Fibroblast of lung (primary cell): ENCODE measurements around the gene ZCCHC4. TPM values are rescaled to one million over a fixed set of nuclear protein-coding genes. Genes with fewer than 3 reads are reported as not detected.

ENCODE experiments used
- DNase-seq, 2 donors: peaks; one replicate each; pipeline versions ENCODE4 v3.0.0 to v3.0.0-alpha.2; 2010; ENCODE audit warnings: low read depth in 2 of 2
- H2AFZ ChIP-seq: 2 replicates; pipeline ENCODE4 v1.5.1; 2012; ENCODE audit warnings: low read length, control low read depth, inconsistent platforms
- H3K27ac ChIP-seq: 2 replicates; pipeline ENCODE4 v1.5.1; 2011; ENCODE audit warnings: low read length, control low read depth; ENCODE audit not compliant: insufficient read depth
- H3K27me3 ChIP-seq: 2 replicates; pipeline ENCODE4 v1.5.1; 2011; ENCODE audit warnings: mild to moderate bottlenecking, low read length; ENCODE audit not compliant: control insufficient read depth, insufficient read depth
- H3K36me3 ChIP-seq: 2 replicates; pipeline ENCODE4 v1.5.1; 2011; ENCODE audit warnings: low read length; ENCODE audit not compliant: control insufficient read depth, insufficient read depth
- H3K4me1 ChIP-seq: 2 replicates; pipeline ENCODE4 v1.5.1; 2011; ENCODE audit warnings: low read length; ENCODE audit not compliant: control insufficient read depth, insufficient read depth; ENCODE audit errors: extremely low read depth
- H3K4me2 ChIP-seq: 2 replicates; pipeline ENCODE4 v1.5.1; 2011; ENCODE audit warnings: low read length, control low read depth; ENCODE audit not compliant: insufficient read depth; ENCODE audit errors: extremely low read depth
- H3K4me3 ChIP-seq, 4 experiments: fragments of 200-600 bp in 1 of 4; sonication (generic) in 1 of 4; replicated peaks in 1 of 4; 2 replicates each; pipeline ENCODE4 v1.5.1; 2011 to 2016; ENCODE audit warnings: low read length in 4 of 4, low read depth in 3 of 4, mild to moderate bottlenecking in 3 of 4, control low read depth in 2 of 4, inconsistent platforms in 1 of 4, mixed read lengths in 1 of 4; ENCODE audit not compliant: insufficient read depth in 1 of 4; ENCODE audit errors: control extremely low read depth in 1 of 4
- H3K79me2 ChIP-seq: 2 replicates; pipeline ENCODE4 v1.5.1; 2012; ENCODE audit warnings: mild to moderate bottlenecking, low read length, inconsistent platforms; ENCODE audit not compliant: control insufficient read depth, insufficient read depth
- H3K9ac ChIP-seq: 2 replicates; pipeline ENCODE4 v1.5.1; 2011; ENCODE audit warnings: mild to moderate bottlenecking, low read length, control low read depth; ENCODE audit not compliant: insufficient read depth
- H3K9me3 ChIP-seq: 2 replicates; pipeline ENCODE4 v1.5.1; 2012; ENCODE audit warnings: low read depth, low read length; ENCODE audit not compliant: control insufficient read depth, insufficient read depth
- H4K20me1 ChIP-seq: 2 replicates; pipeline ENCODE4 v1.5.1; 2011; ENCODE audit warnings: low read length; ENCODE audit not compliant: control insufficient read depth, insufficient read depth; ENCODE audit errors: extremely low read depth
- EZH2 ChIP-seq: IDR thresholded peaks from 2 replicates; pipeline ENCODE4 v1.5.1; 2012; ENCODE audit warnings: low read length, control low read depth, mild to moderate bottlenecking; ENCODE audit errors: missing control alignments
- polyA plus RNA-seq, 2 donors: library from polyadenylated mRNA; depleted of rRNA in 1 of 2; stranded (reverse) in 1 of 2; unstranded in 1 of 2; fragments of >200 nt; gene quantifications; 2 replicates each; pipeline ENCODE4 v1.2.1, GENCODE V29; 2011 to 2012; ENCODE audit warnings: missing spikeins in 1 of 2
- total RNA-seq: library from RNA; depleted of rRNA; stranded (reverse); fragments of >200 nt; gene quantifications from 2 replicates; pipeline ENCODE4 v1.2.1, GENCODE V29; 2014
- TF ChIP-seq, protein P1 (sequence below), 2 donors: IDR thresholded peaks in 1 of 2; conservative IDR thresholded peaks in 1 of 2; 1 replicate in 1 of 2; 2 replicates in 1 of 2; pipeline ENCODE4 v1.5.1; 2011 to 2012; ENCODE audit warnings: low read length in 2 of 2, control low read depth in 1 of 2, inconsistent platforms in 1 of 2, low read depth in 1 of 2, mild to moderate bottlenecking in 1 of 2

Gene ZCCHC4
- total and polyA plus RNA-seq, 2 donors (not counting 1 experiment from before 2014, with no cell fraction given) = 15.5 to 15.6 TPM

- Histone ChIP-seq H3K4me2 (no peak overlapping the region), H3K9ac (no peak overlapping the region), H3K4me3 (no peak overlapping the region), H3K36me3 (peaks cover 4% of the 10 kb centered on the region), H3K27ac (no peak overlapping the region), H3K79me2 (no peaks in the 10 kb centered on the region), H4K20me1 (no peaks in the 10 kb centered on the region), H3K9me3 (no peaks in the 10 kb centered on the region), H3K27me3 (no peaks in the 10 kb centered on the region), H3K4me1 (no peaks in the 10 kb centered on the region), H2AFZ (no peak overlapping the region)
- DNase-seq = no peak
- TF ChIP-seq, protein P1, sequence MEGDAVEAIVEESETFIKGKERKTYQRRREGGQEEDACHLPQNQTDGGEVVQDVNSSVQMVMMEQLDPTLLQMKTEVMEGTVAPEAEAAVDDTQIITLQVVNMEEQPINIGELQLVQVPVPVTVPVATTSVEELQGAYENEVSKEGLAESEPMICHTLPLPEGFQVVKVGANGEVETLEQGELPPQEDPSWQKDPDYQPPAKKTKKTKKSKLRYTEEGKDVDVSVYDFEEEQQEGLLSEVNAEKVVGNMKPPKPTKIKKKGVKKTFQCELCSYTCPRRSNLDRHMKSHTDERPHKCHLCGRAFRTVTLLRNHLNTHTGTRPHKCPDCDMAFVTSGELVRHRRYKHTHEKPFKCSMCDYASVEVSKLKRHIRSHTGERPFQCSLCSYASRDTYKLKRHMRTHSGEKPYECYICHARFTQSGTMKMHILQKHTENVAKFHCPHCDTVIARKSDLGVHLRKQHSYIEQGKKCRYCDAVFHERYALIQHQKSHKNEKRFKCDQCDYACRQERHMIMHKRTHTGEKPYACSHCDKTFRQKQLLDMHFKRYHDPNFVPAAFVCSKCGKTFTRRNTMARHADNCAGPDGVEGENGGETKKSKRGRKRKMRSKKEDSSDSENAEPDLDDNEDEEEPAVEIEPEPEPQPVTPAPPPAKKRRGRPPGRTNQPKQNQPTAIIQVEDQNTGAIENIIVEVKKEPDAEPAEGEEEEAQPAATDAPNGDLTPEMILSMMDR (conservative IDR thresholded peaks at IDR 0.05 in 1 of 2, IDR thresholded peaks at IDR 0.05 in 1 of 2; ENCODE audit: low read depth in 1 of 2, low read length in 2 of 2) = no peak
- no peak for TF ChIP-seq EZH2
Observed at GRCh38 chr4:25397305-25397704, 84.7 kb downstream of the ZCCHC4 start.

DNA sequence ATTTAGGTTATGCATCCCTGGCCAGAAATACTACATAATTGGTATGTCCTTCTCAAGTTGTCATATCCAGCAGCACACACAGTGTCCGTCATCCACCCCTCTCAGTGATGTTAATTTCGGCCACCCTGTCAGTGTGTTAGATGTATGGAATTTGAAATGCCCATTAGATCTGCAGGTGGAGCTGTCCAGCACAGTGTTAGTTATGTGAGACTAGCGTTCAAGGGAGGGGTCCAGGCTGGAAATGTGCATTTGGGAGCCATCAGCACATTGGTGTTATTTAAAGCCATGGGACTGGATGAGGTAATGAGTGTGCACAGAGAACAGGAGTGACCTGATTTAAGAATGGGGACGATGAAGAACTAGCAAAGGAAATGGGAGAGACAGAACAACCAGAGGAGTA, 86.9 kb downstream of the ZCCHC4 start:
- Histone ChIP-seq H3K9ac (no peak overlapping the region), H4K20me1 (no peaks in the 10 kb centered on the region), H3K36me3 (peaks cover 1% of the 10 kb centered on the region), H2AFZ (no peak overlapping the region), H3K27me3 (no peaks in the 10 kb centered on the region), H3K27ac (no peak overlapping the region), H3K4me1 (no peaks in the 10 kb centered on the region), H3K9me3 (no peaks in the 10 kb centered on the region), H3K79me2 (no peaks in the 10 kb centered on the region), H3K4me2 (no peak overlapping the region), H3K4me3 (no peak overlapping the region)
- TF ChIP-seq, protein P1 (conservative IDR thresholded peaks at IDR 0.05 in 1 of 2, IDR thresholded peaks at IDR 0.05 in 1 of 2; ENCODE audit: low read depth in 1 of 2, low read length in 2 of 2) = no peak
- TF ChIP-seq EZH2 = no peak
- no peak for DNase-seq

DNA sequence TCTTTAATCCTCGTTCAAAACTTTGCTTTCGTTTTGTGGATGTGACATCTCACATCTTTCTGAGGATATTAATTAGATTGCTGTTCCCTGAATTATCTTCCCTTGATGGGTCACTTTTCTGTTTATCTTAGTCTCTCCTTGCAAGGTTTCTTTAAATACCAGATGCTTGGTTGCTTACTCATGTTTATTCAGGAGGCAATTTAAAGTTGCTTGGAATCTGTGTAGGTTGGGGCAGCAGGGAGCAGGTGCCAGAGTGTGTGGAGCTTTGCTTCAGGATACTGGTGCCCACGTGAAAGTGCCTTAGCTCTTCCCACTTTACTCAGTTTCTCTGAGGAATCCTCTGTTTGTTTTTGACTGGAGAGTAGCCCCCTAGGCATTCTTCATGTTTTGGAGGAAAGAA, 88.5 kb downstream of the ZCCHC4 start:
- H3K36me3 ChIP-seq = no peaks in the 10 kb centered on the region
- H3K4me1 ChIP-seq = no peaks in the 10 kb centered on the region
- no peaks in the 10 kb centered on the region for H3K9me3 ChIP-seq
- no peaks in the 10 kb centered on the region for H3K27me3 ChIP-seq
- DNase-seq = peak in 1 of 2 donors; percentile 75
- H3K79me2 ChIP-seq = no peaks in the 10 kb centered on the region
- no peak overlapping the region for H2AFZ ChIP-seq
- no peak overlapping the region for H3K4me2 ChIP-seq
- H3K27ac ChIP-seq = no peak overlapping the region
- H3K9ac ChIP-seq = no peak overlapping the region
- no peak overlapping the region for H3K4me3 ChIP-seq
- no peak for TF ChIP-seq EZH2
- TF ChIP-seq, protein P1 (conservative IDR thresholded peaks at IDR 0.05 in 1 of 2, IDR thresholded peaks at IDR 0.05 in 1 of 2; ENCODE audit: low read depth in 1 of 2, low read length in 2 of 2) = no peak
- H4K20me1 ChIP-seq = no peaks in the 10 kb centered on the region
